IMR-90 (cell line): ENCODE results near the gene FGF19. TPM values are rescaled to one million over a fixed set of nuclear protein-coding genes. Genes with fewer than 3 reads are reported as not detected.
A peak's percentile ranks its signal among the peaks of the same experiment; 100 is the strongest.

Source experiments
- ATAC-seq: fragments of 200-7000 bp; cut with Tn5 transposase; 2 replicates; pipeline ENCODE4 v1.9.1; 2020; ENCODE audit warnings: low read depth, mild to moderate bottlenecking, moderate library complexity
- BruUV-seq: library from RNA; stranded (reverse); fragments of 400-500 nt; replicated peaks from 2 replicates; lab custom pipeline; 2021; lab: Mats Ljungman, UMichigan
- CTCF ChIA-PET: fragments of 300-600 bp; formaldehyde crosslinking; extraction: SDS; loops from one replicate; lab custom pipeline; 2021; ENCODE audit warnings: antibody characterized with exemption; lab: Yijun Ruan, JAX
- POLR2A ChIA-PET: fragments of 300-600 bp; sonication (Branson Sonifier 250); formaldehyde crosslinking; loops from one replicate; lab custom pipeline; 2022; ENCODE audit warnings: antibody characterized with exemption; ENCODE audit not compliant: unreplicated experiment; lab: Charles Lee
- DNase-seq: peaks from one replicate; pipeline ENCODE4 v3.0.0; 2013
- H2AFZ ChIP-seq: replicated peaks from 2 replicates; pipeline ENCODE3; 2013; ENCODE audit warnings: low read length, mild to moderate bottlenecking; ENCODE audit not compliant: poor library complexity
- H2AK5ac ChIP-seq: 2 replicates; pipeline ENCODE4 v1.6.1; 2013; ENCODE audit warnings: low read depth, low read length, inconsistent platforms
- H2AK9ac ChIP-seq: replicated peaks from 2 replicates; pipeline ENCODE3; 2013; ENCODE audit warnings: mild to moderate bottlenecking, low read depth, low read length, moderate library complexity; ENCODE audit not compliant: poor library complexity
- H2BK120ac ChIP-seq: 2 replicates; pipeline ENCODE4 v1.6.1; 2013; ENCODE audit warnings: low read depth, low read length, inconsistent platforms
- H2BK15ac ChIP-seq: 3 replicates; pipeline ENCODE4 v1.6.1; 2013; ENCODE audit warnings: low read depth, low read length, inconsistent platforms
- H2BK20ac ChIP-seq: 2 replicates; pipeline ENCODE4 v1.6.1; 2013; ENCODE audit warnings: low read depth, mild to moderate bottlenecking, inconsistent platforms, low read length, moderate library complexity
- H2BK5ac ChIP-seq: 2 replicates; pipeline ENCODE4 v1.6.1; 2013; ENCODE audit warnings: mild to moderate bottlenecking, low read depth, low read length, inconsistent platforms; ENCODE audit not compliant: poor library complexity, severe bottlenecking
- H3K14ac ChIP-seq: replicated peaks from 2 replicates; pipeline ENCODE4 v1.6.1; 2013; ENCODE audit warnings: low read depth, low read length, inconsistent platforms
- H3K18ac ChIP-seq: 2 replicates; pipeline ENCODE4 v1.6.1; 2013; ENCODE audit warnings: low read depth, low read length, control low read depth
- H3K23ac ChIP-seq: 2 replicates; pipeline ENCODE4 v1.6.1; 2013; ENCODE audit warnings: low read depth, low read length, inconsistent platforms
- H3K27ac ChIP-seq: 2 replicates; pipeline ENCODE4 v1.5.1; 2013; ENCODE audit warnings: mild to moderate bottlenecking, control low read depth, low read length; ENCODE audit not compliant: insufficient read depth
- H3K27me3 ChIP-seq: 2 replicates; pipeline ENCODE4 v1.6.1; 2013; ENCODE audit warnings: low read length; ENCODE audit not compliant: control insufficient read depth, insufficient read depth
- H3K36me3 ChIP-seq: 2 replicates; pipeline ENCODE4 v1.6.1; 2013; ENCODE audit warnings: low read length, mixed read lengths; ENCODE audit not compliant: control insufficient read depth, insufficient read depth
- H3K4ac ChIP-seq: 2 replicates; pipeline ENCODE4 v1.6.1; 2013; ENCODE audit warnings: low read depth, low read length, inconsistent platforms
- H3K4me1 ChIP-seq: 2 replicates; pipeline ENCODE4 v1.6.1; 2013; ENCODE audit warnings: low read length, mixed read lengths; ENCODE audit not compliant: control insufficient read depth, insufficient read depth
- H3K4me2 ChIP-seq: 2 replicates; pipeline ENCODE4 v1.6.1; 2013; ENCODE audit warnings: low read depth, mild to moderate bottlenecking, control low read depth, low read length, moderate library complexity
- H3K4me3 ChIP-seq: 2 replicates; pipeline ENCODE4 v1.5.1; 2013; ENCODE audit warnings: low read depth, mild to moderate bottlenecking, control low read depth, low read length, moderate library complexity; ENCODE audit not compliant: insufficient read depth
- H3K56ac ChIP-seq: 2 replicates; pipeline ENCODE4 v1.6.1; 2013; ENCODE audit warnings: low read length, inconsistent platforms; ENCODE audit not compliant: insufficient read depth; ENCODE audit errors: extremely low read depth
- H3K79me1 ChIP-seq, 2 experiments: 2 replicates each; pipeline ENCODE4 v1.6.1; 2013; ENCODE audit warnings: low read length in 2 of 2, inconsistent platforms in 1 of 2, low read depth in 1 of 2
- H3K9ac ChIP-seq: 2 replicates; pipeline ENCODE4 v1.6.1; 2013; ENCODE audit warnings: low read depth, low read length, control low read depth
- H3K9me1 ChIP-seq: 2 replicates; pipeline ENCODE4 v1.6.1; 2013; ENCODE audit warnings: low read length, inconsistent platforms; ENCODE audit not compliant: insufficient read depth
- H3K9me3 ChIP-seq: 2 replicates; pipeline ENCODE4 v1.6.1; 2013; ENCODE audit warnings: low read length; ENCODE audit not compliant: control insufficient read depth, insufficient read depth
- H4K20me1 ChIP-seq: 2 replicates; pipeline ENCODE4 v1.6.1; 2013; ENCODE audit warnings: low read length, inconsistent platforms; ENCODE audit not compliant: insufficient read depth
- H4K5ac ChIP-seq: 2 replicates; pipeline ENCODE4 v1.6.1; 2013; ENCODE audit warnings: mild to moderate bottlenecking, low read depth, low read length, control low read depth
- H4K8ac ChIP-seq, 2 experiments: 2 replicates each; pipeline ENCODE4 v1.6.1; 2013; ENCODE audit warnings: low read depth in 2 of 2, low read length in 2 of 2, control low read depth in 1 of 2, inconsistent platforms in 1 of 2
- H4K91ac ChIP-seq: 2 replicates; pipeline ENCODE4 v1.6.1; 2013; ENCODE audit warnings: low read depth, low read length, inconsistent platforms; ENCODE audit not compliant: insufficient read depth
- BHLHE40 ChIP-seq: fragments of 150-350 bp; IDR thresholded peaks from 2 replicates; pipeline ENCODE4 v1.6.1; 2016; ENCODE audit warnings: mild to moderate bottlenecking, low read depth, low read length
- CEBPB ChIP-seq: IDR thresholded peaks from 2 replicates; pipeline ENCODE4 v1.6.1; 2012; ENCODE audit warnings: low read depth, low read length, improper control_type of control experiment
- CHD1 ChIP-seq: IDR thresholded peaks from 2 replicates; pipeline ENCODE4 v1.6.1; 2012; ENCODE audit warnings: low read depth, low read length, improper control_type of control experiment
- ELK1 ChIP-seq: fragments of 150-350 bp; IDR thresholded peaks from 2 replicates; pipeline ENCODE4 v1.6.1; 2016; ENCODE audit warnings: low read depth, mild to moderate bottlenecking, low read length, moderate library complexity, borderline replicate concordance
- FOS ChIP-seq: fragments of 150-350 bp; IDR thresholded peaks from 2 replicates; pipeline ENCODE4 v1.6.1; 2016; ENCODE audit warnings: low read depth, low read length
- MAFK ChIP-seq: IDR thresholded peaks from 2 replicates; pipeline ENCODE4 v1.6.1; 2012; ENCODE audit warnings: low read depth, low read length, improper control_type of control experiment
- MAZ ChIP-seq: IDR thresholded peaks from 2 replicates; pipeline ENCODE4 v1.6.1; 2012; ENCODE audit warnings: low read depth, mild to moderate bottlenecking, low read length, improper control_type of control experiment, moderate library complexity, borderline replicate concordance
- MXI1 ChIP-seq: IDR thresholded peaks from 2 replicates; pipeline ENCODE4 v1.6.1; 2012; ENCODE audit warnings: low read depth, mild to moderate bottlenecking, low read length, moderate library complexity, borderline replicate concordance
- NFE2L2 ChIP-seq: fragments of 150-350 bp; IDR thresholded peaks from 2 replicates; pipeline ENCODE4 v1.6.1; 2016; ENCODE audit warnings: low read depth, mild to moderate bottlenecking, low read length
- POLR2A ChIP-seq: IDR thresholded peaks from 2 replicates; pipeline ENCODE4 v1.6.1; 2012; ENCODE audit warnings: mild to moderate bottlenecking, low read depth, low read length
- RAD21 ChIP-seq: IDR thresholded peaks from 2 replicates; pipeline ENCODE4 v1.6.1; 2012; ENCODE audit warnings: low read length, improper control_type of control experiment
- RCOR1 ChIP-seq: IDR thresholded peaks from 2 replicates; pipeline ENCODE4 v1.6.1; 2012; ENCODE audit warnings: mild to moderate bottlenecking, low read length, improper control_type of control experiment; ENCODE audit not compliant: insufficient replicate concordance
- RFX5 ChIP-seq: IDR thresholded peaks from 2 replicates; pipeline ENCODE4 v1.8.0; 2012; ENCODE audit warnings: low read depth, mild to moderate bottlenecking, low read length, moderate library complexity
- SMC3 ChIP-seq: fragments of 150-350 bp; IDR thresholded peaks from 2 replicates; pipeline ENCODE4 v1.6.1; 2016; ENCODE audit warnings: low read depth, mild to moderate bottlenecking, antibody characterized with exemption, low read length, moderate library complexity
- WGBS, 2 experiments: methylation state at CpG; one replicate each; pipeline versions ENCODE4 v1.1.5 to v1.1.7; 2013; ENCODE audit warnings: missing lambda C conversion rate in 2 of 2; ENCODE audit not compliant: insufficient read length in 1 of 2; ENCODE audit errors: extremely low coverage in 2 of 2; 5-methylcytosine and 5-hydroxymethylcytosine counted together
- dilution Hi-C: fragments of 300-500 bp; cut with HindIII; formaldehyde crosslinking; loops from one replicate; pipeline ENCODE4 v1.14.3; 2018; ENCODE audit warnings: low sequenced_read_pairs; ENCODE audit not compliant: unreplicated experiment
- in situ Hi-C: fragments of 300-500 bp; cut with MboI; formaldehyde crosslinking; loops from 3 replicates; pipeline ENCODE4 v1.14.3; 2019; ENCODE audit warnings: low sequenced_read_pairs, inconsistent platforms, mixed read lengths
- intact Hi-C: fragments of 100-400 bp; cut with micrococcal nuclease; formaldehyde crosslinking; loops from 2 replicates; pipeline ENCODE4 v1.10.0; 2022
- polyA plus RNA-seq, 3 experiments: library from polyadenylated mRNA; depleted of rRNA; stranded (reverse); fragments of >200 nt; gene quantifications; 2 replicates each; pipeline ENCODE4 v1.2.3, GENCODE V29; 2012; ENCODE audit warnings: low replicate concordance in 1 of 3
- total RNA-seq: library from RNA; depleted of rRNA; stranded (reverse); fragments of >200 nt; gene quantifications from 2 replicates; pipeline ENCODE4 v1.2.3, GENCODE V29; 2012
- TF ChIP-seq, protein P1 (sequence below): conservative IDR thresholded peaks from 2 replicates; pipeline ENCODE4 v1.5.1; 2012; ENCODE audit warnings: mild to moderate bottlenecking, low read depth, low read length, improper control_type of control experiment
- TF ChIP-seq, protein P2 (sequence below): fragments of 150-350 bp; IDR thresholded peaks from 2 replicates; pipeline ENCODE4 v1.6.1; 2017; ENCODE audit warnings: mild to moderate bottlenecking, antibody characterized with exemption, low read length, low read depth

The FGF19 gene
- total and polyA plus RNA-seq, 2 of the 4 experiments (the other 2 are of a cell fraction) = not detected

DNA sequence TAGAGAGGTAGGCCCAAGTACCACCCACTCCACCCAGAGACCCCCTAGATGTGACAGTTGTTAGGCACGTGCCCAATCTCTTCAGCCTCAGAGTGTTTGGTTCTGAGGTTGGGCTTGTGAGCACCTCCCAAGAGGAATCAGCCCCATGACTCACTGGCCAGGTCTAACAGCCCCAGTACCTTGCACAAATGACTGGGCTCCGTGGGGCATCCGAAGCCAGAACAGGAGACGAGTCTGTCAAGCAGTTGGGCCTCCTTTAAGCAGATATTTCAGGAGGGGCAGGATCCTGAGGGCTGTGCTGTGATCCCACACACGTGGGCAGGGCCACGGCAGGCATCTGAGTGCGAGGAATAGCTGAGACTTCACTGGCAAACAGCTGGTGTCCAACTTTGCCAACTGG, 29.1 kb upstream of the FGF19 start:
- H3K9me3 ChIP-seq = peaks cover 11% of the 10 kb centered on the region
- no peak overlapping the region for H3K9ac ChIP-seq
- BruUV-seq = no TSS peak
- no peak overlapping the region for H3K4ac ChIP-seq
- H3K23ac ChIP-seq = no peak overlapping the region
- H4K20me1 ChIP-seq = no peaks in the 10 kb centered on the region
- no peak overlapping the region for H2BK5ac ChIP-seq
- no peak for DNase-seq
- no peak overlapping the region for H4K5ac ChIP-seq
- no peaks in the 10 kb centered on the region for H3K36me3 ChIP-seq
- ChIA-PET POLR2A (no interaction called here), CTCF (no interaction called here)
- peak overlapping the region; percentile 33; the same call in 1 of the 2 replicates for H2AK5ac ChIP-seq
- H3K4me3 ChIP-seq = no peak overlapping the region
- H3K9me1 ChIP-seq = no peaks in the 10 kb centered on the region; the same call in 1 of the 2 replicates
- H3K18ac ChIP-seq = no peak overlapping the region
- no peak overlapping the region for H2BK120ac ChIP-seq
- ATAC-seq = no peak
- H3K27ac ChIP-seq = no peak overlapping the region
- H3K4me1 ChIP-seq = no peaks in the 10 kb centered on the region
- H3K14ac ChIP-seq = 0 out of 2 replicates have a peak overlapping the region, but pooled peaks have one; percentile 15
- WGBS, 2 experiments = 52% methylated on average over 5 of the region's 7 CpGs; no CpG with 5 or more reads in 1 of the 2 experiments
- H3K4me2 ChIP-seq = no peak overlapping the region
- intact Hi-C loops = no loop called here
- in situ Hi-C loops = no loop called here
- dilution Hi-C loops = no loop called here
- no peak overlapping the region for H2BK15ac ChIP-seq
- no peak overlapping the region for H3K56ac ChIP-seq
- H2AK9ac ChIP-seq = no peak overlapping the region
- no peak overlapping the region for H2BK20ac ChIP-seq
- H4K8ac ChIP-seq = no peak overlapping the region
- H4K91ac ChIP-seq = no peak overlapping the region
- no peak overlapping the region for H2AFZ ChIP-seq
- H3K27me3 ChIP-seq = peaks cover 40% of the 10 kb centered on the region
- H3K79me1 ChIP-seq = no peaks in the 10 kb centered on the region
- no peak for TF ChIP-seq MAFK
- TF ChIP-seq RAD21 = no peak
- no peak for TF ChIP-seq BHLHE40
- no peak for TF ChIP-seq NFE2L2
- TF ChIP-seq ELK1 = no peak
- no peak for TF ChIP-seq RFX5
- TF ChIP-seq MAZ = no peak
- no peak for TF ChIP-seq SMC3
- TF ChIP-seq, protein P1, sequence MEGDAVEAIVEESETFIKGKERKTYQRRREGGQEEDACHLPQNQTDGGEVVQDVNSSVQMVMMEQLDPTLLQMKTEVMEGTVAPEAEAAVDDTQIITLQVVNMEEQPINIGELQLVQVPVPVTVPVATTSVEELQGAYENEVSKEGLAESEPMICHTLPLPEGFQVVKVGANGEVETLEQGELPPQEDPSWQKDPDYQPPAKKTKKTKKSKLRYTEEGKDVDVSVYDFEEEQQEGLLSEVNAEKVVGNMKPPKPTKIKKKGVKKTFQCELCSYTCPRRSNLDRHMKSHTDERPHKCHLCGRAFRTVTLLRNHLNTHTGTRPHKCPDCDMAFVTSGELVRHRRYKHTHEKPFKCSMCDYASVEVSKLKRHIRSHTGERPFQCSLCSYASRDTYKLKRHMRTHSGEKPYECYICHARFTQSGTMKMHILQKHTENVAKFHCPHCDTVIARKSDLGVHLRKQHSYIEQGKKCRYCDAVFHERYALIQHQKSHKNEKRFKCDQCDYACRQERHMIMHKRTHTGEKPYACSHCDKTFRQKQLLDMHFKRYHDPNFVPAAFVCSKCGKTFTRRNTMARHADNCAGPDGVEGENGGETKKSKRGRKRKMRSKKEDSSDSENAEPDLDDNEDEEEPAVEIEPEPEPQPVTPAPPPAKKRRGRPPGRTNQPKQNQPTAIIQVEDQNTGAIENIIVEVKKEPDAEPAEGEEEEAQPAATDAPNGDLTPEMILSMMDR = no peak
- no peak for TF ChIP-seq RCOR1
- TF ChIP-seq, protein P2, sequence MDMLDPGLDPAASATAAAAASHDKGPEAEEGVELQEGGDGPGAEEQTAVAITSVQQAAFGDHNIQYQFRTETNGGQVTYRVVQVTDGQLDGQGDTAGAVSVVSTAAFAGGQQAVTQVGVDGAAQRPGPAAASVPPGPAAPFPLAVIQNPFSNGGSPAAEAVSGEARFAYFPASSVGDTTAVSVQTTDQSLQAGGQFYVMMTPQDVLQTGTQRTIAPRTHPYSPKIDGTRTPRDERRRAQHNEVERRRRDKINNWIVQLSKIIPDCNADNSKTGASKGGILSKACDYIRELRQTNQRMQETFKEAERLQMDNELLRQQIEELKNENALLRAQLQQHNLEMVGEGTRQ = no peak
- no peak for TF ChIP-seq FOS
- no peak for TF ChIP-seq POLR2A
- no peak for TF ChIP-seq CEBPB
- TF ChIP-seq MXI1 = no peak
- no peak for TF ChIP-seq CHD1
